Measurements from ENCODE around the gene SPPL3. TPM values are rescaled to one million over a fixed set of nuclear protein-coding genes. Genes with fewer than 3 reads are reported as not detected.

SPPL3 gene
- polyA plus RNA-seq, 1 experiment, result 13.2 TPM

DNA sequence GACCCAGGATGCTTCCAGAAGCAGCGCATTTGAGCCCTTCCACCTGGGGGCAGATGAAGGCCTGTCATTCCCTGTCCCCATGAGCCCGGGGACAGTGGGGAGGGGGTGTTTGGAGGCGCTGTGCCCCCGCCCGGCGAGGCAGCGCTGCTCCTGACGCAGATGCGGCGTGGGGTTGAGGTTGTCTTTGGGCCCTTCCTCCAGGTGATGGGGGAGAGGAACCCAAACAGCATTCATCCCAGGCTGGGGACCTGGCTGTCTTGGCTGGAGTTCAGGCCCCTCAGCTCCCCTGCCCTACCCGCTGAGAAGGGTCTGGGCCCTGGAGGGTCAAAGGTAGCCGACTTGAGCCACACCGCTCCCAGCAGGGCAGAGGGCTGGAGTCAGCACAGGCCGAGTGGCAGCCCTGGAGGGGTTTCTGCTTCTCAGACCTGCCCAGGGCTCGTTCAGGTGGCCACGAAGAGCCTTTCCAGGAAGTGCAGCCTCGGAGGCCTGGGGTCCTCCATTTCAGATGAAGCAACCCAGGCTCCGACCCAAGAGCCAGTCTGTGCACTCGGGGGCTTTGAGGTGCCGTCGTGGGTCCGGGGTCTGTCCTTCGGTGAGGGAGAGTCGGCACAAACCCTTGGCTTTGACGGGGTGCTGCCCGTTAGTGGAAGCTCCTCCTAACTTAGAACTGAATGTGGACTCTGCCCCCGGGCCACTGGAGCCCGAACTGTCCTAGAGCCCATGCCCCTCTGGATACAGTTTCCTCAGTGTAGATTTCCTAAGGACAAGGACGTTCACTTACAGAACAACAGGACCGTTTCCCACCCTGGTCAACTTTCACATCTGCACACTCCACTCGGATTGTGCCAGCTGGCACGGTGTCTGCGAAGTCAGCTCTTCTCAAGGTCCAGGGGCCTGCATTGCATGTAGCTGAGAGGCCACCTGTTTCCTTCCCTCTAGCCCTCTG, 162.4 kb downstream of the SPPL3 start:
- TF ChIP-seq, protein P1, sequence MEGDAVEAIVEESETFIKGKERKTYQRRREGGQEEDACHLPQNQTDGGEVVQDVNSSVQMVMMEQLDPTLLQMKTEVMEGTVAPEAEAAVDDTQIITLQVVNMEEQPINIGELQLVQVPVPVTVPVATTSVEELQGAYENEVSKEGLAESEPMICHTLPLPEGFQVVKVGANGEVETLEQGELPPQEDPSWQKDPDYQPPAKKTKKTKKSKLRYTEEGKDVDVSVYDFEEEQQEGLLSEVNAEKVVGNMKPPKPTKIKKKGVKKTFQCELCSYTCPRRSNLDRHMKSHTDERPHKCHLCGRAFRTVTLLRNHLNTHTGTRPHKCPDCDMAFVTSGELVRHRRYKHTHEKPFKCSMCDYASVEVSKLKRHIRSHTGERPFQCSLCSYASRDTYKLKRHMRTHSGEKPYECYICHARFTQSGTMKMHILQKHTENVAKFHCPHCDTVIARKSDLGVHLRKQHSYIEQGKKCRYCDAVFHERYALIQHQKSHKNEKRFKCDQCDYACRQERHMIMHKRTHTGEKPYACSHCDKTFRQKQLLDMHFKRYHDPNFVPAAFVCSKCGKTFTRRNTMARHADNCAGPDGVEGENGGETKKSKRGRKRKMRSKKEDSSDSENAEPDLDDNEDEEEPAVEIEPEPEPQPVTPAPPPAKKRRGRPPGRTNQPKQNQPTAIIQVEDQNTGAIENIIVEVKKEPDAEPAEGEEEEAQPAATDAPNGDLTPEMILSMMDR (IDR thresholded peaks at IDR 0.05; ENCODE audit: insufficient read depth, low read depth, low read length), result no peak
- no peak for DNase-seq (ENCODE audit: low read depth)
- Histone ChIP-seq H3K27me3 (ENCODE audit: control insufficient read depth, insufficient read depth, low read length) (no peaks in the 10 kb centered on the region), H3K36me3 (ENCODE audit: control insufficient read depth, insufficient read depth, low read length) (peaks cover 3% of the 10 kb centered on the region; the same call in 1 of the 2 replicates), H3K4me3 (ENCODE audit: low read depth, low read length) (no peak overlapping the region)
- ChIA-PET POLR2A (no interaction called here), CTCF (no interaction called here)

DNA sequence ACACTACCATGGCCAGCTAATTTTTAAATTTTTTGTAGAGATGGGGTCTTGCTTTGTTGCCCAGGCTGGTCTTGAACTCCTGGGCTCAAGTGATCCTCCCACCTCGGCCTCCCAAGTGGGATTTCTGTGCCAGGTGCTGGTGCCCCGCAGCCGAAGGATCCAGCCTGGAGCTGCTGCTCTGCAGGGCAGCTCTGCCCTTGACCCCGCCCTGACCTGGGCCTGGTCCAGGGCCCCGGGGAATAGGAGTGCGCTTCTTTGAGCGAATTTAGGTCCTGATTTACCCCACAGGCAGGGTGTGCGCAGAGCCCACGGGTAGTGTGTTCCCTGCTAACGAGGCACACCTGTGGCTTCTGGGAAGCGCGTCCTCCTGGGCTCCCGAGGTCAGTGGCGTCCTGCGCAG, 163.3 kb downstream of the SPPL3 start:
- TF ChIP-seq, protein P1 (IDR thresholded peaks at IDR 0.05; ENCODE audit: insufficient read depth, low read depth, low read length), result no peak
- H3K36me3 ChIP-seq (ENCODE audit: control insufficient read depth, insufficient read depth, low read length), result peaks cover 4% of the 10 kb centered on the region; the same call in 1 of the 2 replicates
- POLR2A ChIA-PET, result no interaction called here
- H3K27me3 ChIP-seq (ENCODE audit: control insufficient read depth, insufficient read depth, low read length), result no peaks in the 10 kb centered on the region
- CTCF ChIA-PET, result no interaction called here
- H3K4me3 ChIP-seq (ENCODE audit: low read depth, low read length), result no peak overlapping the region
- DNase-seq (ENCODE audit: low read depth), result no peak

DNA sequence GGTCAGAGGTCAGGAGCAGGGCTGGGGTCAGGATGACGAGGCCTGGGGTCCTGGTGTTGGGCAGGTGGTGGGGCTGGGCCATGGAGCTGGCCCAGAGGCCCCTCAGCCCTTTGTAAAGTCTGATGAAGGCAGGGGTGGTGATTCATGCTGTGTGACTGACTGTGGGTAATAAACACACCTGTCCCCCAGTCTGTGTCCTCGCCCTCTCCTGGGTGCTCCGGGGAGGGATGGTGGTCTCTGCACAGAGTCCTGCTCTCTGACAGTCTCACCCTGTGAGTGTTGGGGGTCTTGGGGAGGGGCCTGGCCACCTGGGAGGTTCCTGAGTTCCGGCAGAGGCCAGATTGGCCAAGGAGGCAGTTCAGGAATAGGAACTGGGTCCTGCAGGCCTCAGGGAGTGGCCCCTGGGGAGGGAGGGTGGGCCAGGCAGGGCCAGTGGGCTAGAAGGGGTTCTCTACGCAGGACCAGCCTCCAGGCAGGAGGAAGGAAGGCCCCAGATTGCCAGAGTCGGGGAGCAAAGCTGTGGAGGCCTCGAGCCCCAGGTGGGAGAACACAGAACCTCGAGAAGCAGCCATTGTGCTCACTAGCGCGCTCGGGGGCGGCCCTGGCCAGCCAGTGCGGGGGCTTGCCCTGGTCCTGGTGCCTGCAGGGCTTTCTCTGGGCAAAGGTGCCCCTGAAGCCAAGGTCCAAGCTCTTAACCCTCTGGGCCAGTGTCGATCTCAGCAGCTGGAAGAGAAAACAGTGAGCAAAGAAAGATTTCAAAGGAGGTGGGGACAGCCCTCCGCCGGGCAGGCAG, 164.1 kb downstream of the SPPL3 start:
- DNase-seq (ENCODE audit: low read depth), result no peak
- ChIA-PET POLR2A (no interaction called here), CTCF (no interaction called here)
- Histone ChIP-seq H3K4me3 (ENCODE audit: low read depth, low read length) (no peak overlapping the region), H3K36me3 (ENCODE audit: control insufficient read depth, insufficient read depth, low read length) (peaks cover 4% of the 10 kb centered on the region; the same call in 1 of the 2 replicates), H3K27me3 (ENCODE audit: control insufficient read depth, insufficient read depth, low read length) (no peaks in the 10 kb centered on the region)
- TF ChIP-seq, protein P1 (IDR thresholded peaks at IDR 0.05; ENCODE audit: insufficient read depth, low read depth, low read length), result no peak

DNA sequence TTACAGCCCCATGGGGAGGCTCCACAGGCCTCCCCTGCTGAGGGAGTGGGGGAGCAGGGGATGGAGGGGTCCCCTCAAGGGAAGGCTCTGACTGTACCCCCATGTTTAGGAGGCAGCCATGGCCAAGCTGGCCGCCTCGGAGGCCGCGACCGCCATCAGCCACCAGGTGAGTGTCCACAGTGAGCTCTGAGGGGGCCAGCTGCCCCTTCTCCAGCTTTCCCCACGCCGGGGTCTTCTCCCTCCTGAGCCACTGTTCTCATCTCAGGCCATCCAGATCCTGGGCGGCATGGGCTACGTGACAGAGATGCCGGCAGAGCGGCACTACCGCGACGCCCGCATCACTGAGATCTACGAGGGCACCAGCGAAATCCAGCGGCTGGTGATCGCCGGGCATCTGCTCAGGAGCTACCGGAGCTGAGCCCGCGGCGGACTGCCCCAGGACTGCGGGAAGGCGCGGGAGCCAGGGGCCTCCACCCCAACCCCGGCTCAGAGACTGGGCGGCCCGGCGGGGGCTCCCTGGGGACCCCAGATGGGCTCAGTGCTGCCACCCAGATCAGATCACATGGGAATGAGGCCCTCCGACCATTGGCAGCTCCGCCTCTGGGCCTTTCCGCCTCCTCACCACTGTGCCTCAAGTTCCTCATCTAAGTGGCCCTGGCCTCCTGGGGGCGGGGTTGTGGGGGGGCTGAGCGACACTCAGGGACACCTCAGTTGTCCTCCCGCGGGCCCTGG, 165.0 kb downstream of the SPPL3 start:
- ChIA-PET CTCF (interaction anchor here (2.1 kb wide), 1 partner anchor 233 kb away, joined by 7 read pairs; no protein-coding TSS in a partner anchor), POLR2A (no interaction called here)
- H3K36me3 ChIP-seq (ENCODE audit: control insufficient read depth, insufficient read depth, low read length), result peaks cover 4% of the 10 kb centered on the region; the same call in 1 of the 2 replicates
- TF ChIP-seq, protein P1 (IDR thresholded peaks at IDR 0.05; ENCODE audit: insufficient read depth, low read depth, low read length), result no peak
- no peak for DNase-seq (ENCODE audit: low read depth)
- H3K4me3 ChIP-seq (ENCODE audit: low read depth, low read length), result no peak overlapping the region
- H3K27me3 ChIP-seq (ENCODE audit: control insufficient read depth, insufficient read depth, low read length), result no peaks in the 10 kb centered on the region

All from BJ (cell line).